SK-N-SH (cell line): Measurements from ENCODE around the gene TERF2IP. TPM values are rescaled to one million over a fixed set of nuclear protein-coding genes. Genes with fewer than 3 reads are reported as not detected.
A peak's percentile ranks its signal among the peaks of the same experiment; 100 is the strongest.

Experiments
- CTCF ChIA-PET: fragments of 300-600, 350-600 bp; formaldehyde crosslinking; extraction: SDS; loops from one replicate; lab custom pipeline; 2021; lab: Yijun Ruan, JAX
- POLR2A ChIA-PET: fragments of 350-600 bp; sonication (Branson Sonifier 250); formaldehyde crosslinking; extraction: SDS; loops from one replicate; lab custom pipeline; 2020; ENCODE audit warnings: antibody characterized with exemption, inconsistent platforms; lab: Yijun Ruan, JAX
- DNase-seq: peaks from one replicate; pipeline ENCODE4 v3.0.0; 2012
- H2AFZ ChIP-seq: fragments of 200-600 bp; sonication (generic); 2 replicates; pipeline ENCODE4 v1.8.1; 2016; ENCODE audit warnings: antibody characterized with exemption, mild to moderate bottlenecking, low read depth
- H3F3A ChIP-seq: fragments of 200-600 bp; sonication (generic); replicated peaks from 2 replicates; pipeline ENCODE3; 2016; ENCODE audit warnings: antibody characterized with exemption, mild to moderate bottlenecking; ENCODE audit not compliant: insufficient read depth
- H3K27ac ChIP-seq, 2 experiments: fragments of 200-500 bp in 1 of 2; fragments of 200-600 bp in 1 of 2; sonication (Bioruptor generic) in 1 of 2; sonication (generic), shearing (Covaris generic) in 1 of 2; 2 replicates each; pipeline versions ENCODE4 v1.5.1 to v1.6.1; 2014 to 2016; ENCODE audit warnings: low read depth in 2 of 2, inconsistent platforms in 1 of 2, low read length in 1 of 2, mild to moderate bottlenecking in 1 of 2, mixed read lengths in 1 of 2
- H3K27me3 ChIP-seq: fragments of 200-600 bp; sonication (generic), shearing (Covaris generic); 2 replicates; pipeline ENCODE4 v1.6.1; 2016; ENCODE audit warnings: mixed run types; ENCODE audit not compliant: insufficient read depth
- H3K36me3 ChIP-seq, 2 experiments: fragments of 200-500 bp in 1 of 2; fragments of 200-600 bp in 1 of 2; sonication (Bioruptor generic) in 1 of 2; sonication (generic) in 1 of 2; replicated peaks in 1 of 2; 2 replicates each; pipeline versions ENCODE3 to v1.5.1; 2014 to 2016; ENCODE audit warnings: low read length in 1 of 2, mild to moderate bottlenecking in 1 of 2; ENCODE audit not compliant: insufficient read depth in 2 of 2, control insufficient read depth in 1 of 2
- H3K4me1 ChIP-seq, 2 experiments: fragments of 200-500 bp in 1 of 2; fragments of 200-600 bp in 1 of 2; sonication (Bioruptor generic) in 1 of 2; sonication (generic), shearing (Covaris generic) in 1 of 2; 2 replicates each; pipeline versions ENCODE4 v1.5.1 to v1.6.1; 2014 to 2016; ENCODE audit warnings: low read depth in 1 of 2, low read length in 1 of 2, mixed run types in 1 of 2; ENCODE audit not compliant: insufficient read depth in 2 of 2, control insufficient read depth in 1 of 2
- H3K4me2 ChIP-seq: fragments of 200-600 bp; sonication (generic), shearing (Covaris generic); 2 replicates; pipeline ENCODE4 v1.6.1; 2017; ENCODE audit warnings: mixed run types
- H3K4me3 ChIP-seq, 2 experiments: fragments of 200-500 bp in 1 of 2; fragments of 200-600 bp in 1 of 2; sonication (Bioruptor generic) in 1 of 2; sonication (generic), shearing (Covaris generic) in 1 of 2; 2 replicates each; pipeline versions ENCODE4 v1.5.1 to v1.8.1; 2014 to 2016; ENCODE audit warnings: low read depth in 2 of 2, inconsistent platforms in 1 of 2, low read length in 1 of 2, mild to moderate bottlenecking in 1 of 2, mixed read lengths in 1 of 2, moderate library complexity in 1 of 2
- H3K79me2 ChIP-seq: fragments of 200-600 bp; sonication (generic); 2 replicates; pipeline ENCODE4 v1.8.1; 2017; ENCODE audit warnings: mild to moderate bottlenecking; ENCODE audit not compliant: insufficient read depth
- H3K9ac ChIP-seq: fragments of 200-600 bp; sonication (generic); 2 replicates; pipeline ENCODE4 v1.6.1; 2017; ENCODE audit warnings: mixed run types
- H3K9me2 ChIP-seq: fragments of 200-600 bp; sonication (generic); 2 replicates; pipeline ENCODE4 v1.6.1; 2017; ENCODE audit warnings: mixed run types
- H3K9me3 ChIP-seq: fragments of 200-600 bp; sonication (generic); 2 replicates; pipeline ENCODE4 v1.6.1; 2017; ENCODE audit warnings: mixed run types, mild to moderate bottlenecking, moderate library complexity
- H4K20me1 ChIP-seq: fragments of 200-600 bp; sonication (generic); 2 replicates; pipeline ENCODE4 v1.6.1; 2017; ENCODE audit warnings: mild to moderate bottlenecking, mixed run types; ENCODE audit not compliant: insufficient read depth
- CHD2 ChIP-seq: fragments of 150-350 bp; IDR thresholded peaks from 2 replicates; pipeline ENCODE4 v1.6.1; 2018; ENCODE audit warnings: low read length; ENCODE audit not compliant: partially characterized antibody
- ELF1 ChIP-seq: IDR thresholded peaks from 2 replicates; pipeline ENCODE4 v1.4.0; 2012
- EP300 ChIP-seq, 2 experiments: IDR thresholded peaks; 2 replicates each; pipeline versions ENCODE4 v1.4.0 to v1.6.1; 2012; ENCODE audit warnings: borderline replicate concordance in 1 of 2, low read depth in 1 of 2, low read length in 1 of 2
- EZH2phosphoT487 ChIP-seq: fragments of 200-600 bp; sonication (generic); IDR thresholded peaks from 2 replicates; pipeline ENCODE4 v1.6.1; 2017; ENCODE audit warnings: low read depth, mixed run types, mild to moderate bottlenecking, antibody characterized with exemption, moderate library complexity, borderline replicate concordance
- GABPA ChIP-seq: IDR thresholded peaks from 2 replicates; pipeline ENCODE4 v1.4.0; 2012; ENCODE audit warnings: low read depth, mild to moderate bottlenecking
- MXI1 ChIP-seq: IDR thresholded peaks from 2 replicates; pipeline ENCODE4 v1.6.1; 2012; ENCODE audit warnings: mild to moderate bottlenecking, low read depth, low read length, improper control_type of control experiment
- NRF1 ChIP-seq: IDR thresholded peaks from 2 replicates; pipeline ENCODE4 v1.6.1; 2012; ENCODE audit warnings: low read depth, mild to moderate bottlenecking, low read length
- POLR2AphosphoS5 ChIP-seq: IDR thresholded peaks from 2 replicates; pipeline ENCODE4 v1.6.1; 2012; ENCODE audit warnings: low read depth, low read length
- RXRA ChIP-seq: IDR thresholded peaks from 2 replicates; pipeline ENCODE4 v1.4.0; 2012; ENCODE audit warnings: low read depth, mild to moderate bottlenecking, borderline replicate concordance
- SIN3A ChIP-seq: IDR thresholded peaks from 2 replicates; pipeline ENCODE4 v1.6.1; 2012; ENCODE audit warnings: low read depth, mild to moderate bottlenecking, low read length, moderate library complexity, borderline replicate concordance
- SMC3 ChIP-seq: IDR thresholded peaks from 2 replicates; pipeline ENCODE4 v1.6.1; 2012; ENCODE audit warnings: low read depth, low read length, improper control_type of control experiment
- TAF1 ChIP-seq: IDR thresholded peaks from 2 replicates; pipeline ENCODE4 v1.6.1; 2012; ENCODE audit warnings: low read depth, mild to moderate bottlenecking, low read length, moderate library complexity, borderline replicate concordance
- TCF12 ChIP-seq: IDR thresholded peaks from 2 replicates; pipeline ENCODE4 v1.4.0; 2012
- TEAD4 ChIP-seq: IDR thresholded peaks from 2 replicates; pipeline ENCODE4 v1.4.0; 2012; ENCODE audit warnings: mild to moderate bottlenecking, borderline replicate concordance; ENCODE audit not compliant: insufficient read depth
- USF1 ChIP-seq: IDR thresholded peaks from 2 replicates; pipeline ENCODE4 v1.4.0; 2012; ENCODE audit warnings: low read depth, borderline replicate concordance
- YY1 ChIP-seq: IDR thresholded peaks from 2 replicates; pipeline ENCODE4 v1.4.0; 2012; ENCODE audit warnings: low read depth, mild to moderate bottlenecking
- ZBTB33 ChIP-seq: IDR thresholded peaks from 2 replicates; pipeline ENCODE4 v1.4.0; 2012; ENCODE audit warnings: low read depth, borderline replicate concordance
- WGBS: methylation state at CpG from one replicate; pipeline ENCODE4 v1.1.6; 2017; ENCODE audit warnings: low lambda C conversion rate; 5-methylcytosine and 5-hydroxymethylcytosine counted together
- polyA plus RNA-seq, 3 experiments: library from polyadenylated mRNA; depleted of rRNA; stranded (reverse); fragments of >200 nt; gene quantifications; 2 replicates each; pipeline ENCODE4 v1.2.3, GENCODE V29; 2012
- TF ChIP-seq, protein P1 (sequence below): IDR thresholded peaks from 2 replicates; pipeline ENCODE4 v1.4.0; 2012; ENCODE audit warnings: low read depth
- TF ChIP-seq, protein P2 (sequence below): IDR thresholded peaks from 2 replicates; pipeline ENCODE4; 2012
- TF ChIP-seq, protein P3 (sequence below): IDR thresholded peaks from 2 replicates; pipeline ENCODE4 v1.6.1; 2012; ENCODE audit warnings: mild to moderate bottlenecking, low read depth, low read length, moderate library complexity

TERF2IP gene, protein sequence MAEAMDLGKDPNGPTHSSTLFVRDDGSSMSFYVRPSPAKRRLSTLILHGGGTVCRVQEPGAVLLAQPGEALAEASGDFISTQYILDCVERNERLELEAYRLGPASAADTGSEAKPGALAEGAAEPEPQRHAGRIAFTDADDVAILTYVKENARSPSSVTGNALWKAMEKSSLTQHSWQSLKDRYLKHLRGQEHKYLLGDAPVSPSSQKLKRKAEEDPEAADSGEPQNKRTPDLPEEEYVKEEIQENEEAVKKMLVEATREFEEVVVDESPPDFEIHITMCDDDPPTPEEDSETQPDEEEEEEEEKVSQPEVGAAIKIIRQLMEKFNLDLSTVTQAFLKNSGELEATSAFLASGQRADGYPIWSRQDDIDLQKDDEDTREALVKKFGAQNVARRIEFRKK
- polyA plus RNA-seq (2012; rRNA removed), result 31.6 and 32.0 TPM in 2 replicates
- 40.2 and 50.7 TPM in 2 replicates for polyA plus RNA-seq (2012; cell fraction: cytosol; rRNA removed)
- 27.5 and 28.8 TPM in 2 replicates for polyA plus RNA-seq (2012; cell fraction: nucleus; rRNA removed)

GRCh38 chr16:75647492-75648264 is at the start of gene TERF2IP, which contains the start of gene KARS1:
TERF2IP (plus strand) TSS chr16:75647773; CDS start chr16:75647883, 110 bp downstream.
KARS1 (minus strand) TSS chr16:75647665; CDS start chr16:75647639, 26 bp downstream.
- Histone ChIP-seq H3K27ac (peak within 1 kb of the TSS; percentile 72 to 92), H3K9ac (peak within 1 kb of the TSS; percentile 97)
- TF ChIP-seq USF1 (no peak), CHD2 (peak; percentile 68), TEAD4 (no peak), SMC3 (no peak), EZH2phosphoT487 (no peak), YY1 (peak; percentile 96), RXRA (no peak), ELF1 (no peak), EP300 (IDR thresholded peaks at IDR 0.05; ENCODE audit: borderline replicate concordance in 1 of 2, low read depth in 1 of 2, low read length in 1 of 2) (no peak), TCF12 (peak; percentile 25; the same call in 1 of the 2 replicates), SIN3A (peak; percentile 63; the same call in 1 of the 2 replicates), MXI1 (peak; percentile 96), NRF1 (peak; percentile 96), GABPA (peak; percentile 95), POLR2AphosphoS5 (peak; percentile 90; the same call in 1 of the 2 replicates), ZBTB33 (no peak), TAF1 (peak; percentile 81)
- TF ChIP-seq, protein P1, sequence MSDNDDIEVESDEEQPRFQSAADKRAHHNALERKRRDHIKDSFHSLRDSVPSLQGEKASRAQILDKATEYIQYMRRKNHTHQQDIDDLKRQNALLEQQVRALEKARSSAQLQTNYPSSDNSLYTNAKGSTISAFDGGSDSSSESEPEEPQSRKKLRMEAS, result peak; percentile 65; the same call in 1 of the 2 replicates
- TF ChIP-seq, protein P2, sequence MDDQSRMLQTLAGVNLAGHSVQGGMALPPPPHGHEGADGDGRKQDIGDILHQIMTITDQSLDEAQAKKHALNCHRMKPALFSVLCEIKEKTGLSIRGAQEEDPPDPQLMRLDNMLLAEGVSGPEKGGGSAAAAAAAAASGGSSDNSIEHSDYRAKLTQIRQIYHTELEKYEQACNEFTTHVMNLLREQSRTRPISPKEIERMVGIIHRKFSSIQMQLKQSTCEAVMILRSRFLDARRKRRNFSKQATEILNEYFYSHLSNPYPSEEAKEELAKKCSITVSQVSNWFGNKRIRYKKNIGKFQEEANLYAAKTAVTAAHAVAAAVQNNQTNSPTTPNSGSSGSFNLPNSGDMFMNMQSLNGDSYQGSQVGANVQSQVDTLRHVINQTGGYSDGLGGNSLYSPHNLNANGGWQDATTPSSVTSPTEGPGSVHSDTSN, result peak; percentile 63
- TF ChIP-seq, protein P3, sequence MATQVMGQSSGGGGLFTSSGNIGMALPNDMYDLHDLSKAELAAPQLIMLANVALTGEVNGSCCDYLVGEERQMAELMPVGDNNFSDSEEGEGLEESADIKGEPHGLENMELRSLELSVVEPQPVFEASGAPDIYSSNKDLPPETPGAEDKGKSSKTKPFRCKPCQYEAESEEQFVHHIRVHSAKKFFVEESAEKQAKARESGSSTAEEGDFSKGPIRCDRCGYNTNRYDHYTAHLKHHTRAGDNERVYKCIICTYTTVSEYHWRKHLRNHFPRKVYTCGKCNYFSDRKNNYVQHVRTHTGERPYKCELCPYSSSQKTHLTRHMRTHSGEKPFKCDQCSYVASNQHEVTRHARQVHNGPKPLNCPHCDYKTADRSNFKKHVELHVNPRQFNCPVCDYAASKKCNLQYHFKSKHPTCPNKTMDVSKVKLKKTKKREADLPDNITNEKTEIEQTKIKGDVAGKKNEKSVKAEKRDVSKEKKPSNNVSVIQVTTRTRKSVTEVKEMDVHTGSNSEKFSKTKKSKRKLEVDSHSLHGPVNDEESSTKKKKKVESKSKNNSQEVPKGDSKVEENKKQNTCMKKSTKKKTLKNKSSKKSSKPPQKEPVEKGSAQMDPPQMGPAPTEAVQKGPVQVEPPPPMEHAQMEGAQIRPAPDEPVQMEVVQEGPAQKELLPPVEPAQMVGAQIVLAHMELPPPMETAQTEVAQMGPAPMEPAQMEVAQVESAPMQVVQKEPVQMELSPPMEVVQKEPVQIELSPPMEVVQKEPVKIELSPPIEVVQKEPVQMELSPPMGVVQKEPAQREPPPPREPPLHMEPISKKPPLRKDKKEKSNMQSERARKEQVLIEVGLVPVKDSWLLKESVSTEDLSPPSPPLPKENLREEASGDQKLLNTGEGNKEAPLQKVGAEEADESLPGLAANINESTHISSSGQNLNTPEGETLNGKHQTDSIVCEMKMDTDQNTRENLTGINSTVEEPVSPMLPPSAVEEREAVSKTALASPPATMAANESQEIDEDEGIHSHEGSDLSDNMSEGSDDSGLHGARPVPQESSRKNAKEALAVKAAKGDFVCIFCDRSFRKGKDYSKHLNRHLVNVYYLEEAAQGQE, result no peak
- TF ChIP-seq, all 33 proteins: peak for 11
- peak; percentile 98 for DNase-seq
- POLR2A ChIA-PET, result interaction anchor here (0.6 to 1.9 kb wide), 3 partner anchors 17 to 174 kb away, joined by 3 to 7 read pairs (median 5); partner anchors contain the start of gene ADAT1
- CTCF ChIA-PET, result interaction anchor here (1.2 to 1.4 kb wide), 2 partner anchors 116 to 409 kb away, joined by 3 read pairs; no protein-coding TSS in a partner anchor
- H2AFZ ChIP-seq, result peak within 1 kb of the TSS; percentile 91
- H3F3A ChIP-seq, result peaks cover 1% of the 10 kb centered on the region
- peaks cover 97% of the 10 kb centered on the region for H3K79me2 ChIP-seq
- peaks cover 38% of the 10 kb centered on the region for H4K20me1 ChIP-seq
- H3K27me3 ChIP-seq, result no peaks in the 10 kb centered on the region
- peaks cover 6 to 18% of the 10 kb centered on the region in 2 experiments; a peak in 3 of 4 replicates for H3K4me1 ChIP-seq
- H3K4me3 ChIP-seq, result peak within 1 kb of the TSS; percentile 88 to 90
- H3K9me3 ChIP-seq, result no peaks in the 10 kb centered on the region
- H3K36me3 ChIP-seq, result peaks cover 25 to 26% of the 10 kb centered on the region in 2 experiments
- WGBS, result 0% methylated on average over 16 of the region's 76 CpGs
- H3K9me2 ChIP-seq, result no peaks in the 10 kb centered on the region
- peak within 1 kb of the TSS; percentile 93 for H3K4me2 ChIP-seq
